Heart right ventricle (tissue), 16 donors: ENCODE data around the gene LRRC18. TPM values are rescaled to one million over a fixed set of nuclear protein-coding genes. Genes with fewer than 3 reads are reported as not detected.

ENCODE experiments used
- ATAC-seq, 8 donors: fragments of 200-7000 bp; cut with Tn5 transposase; one replicate each; pipeline ENCODE4 v1.9.1; 2020; ENCODE audit warnings: mild to moderate bottlenecking in 8 of 8, moderate library complexity in 8 of 8, moderate number of reproducible peaks in 1 of 8
- DNase-seq, 2 donors: peaks; one replicate each; pipeline ENCODE4 v3.0.0-alpha.2; 2020
- H3K27ac ChIP-seq, 10 donors: fragments of 200-600 bp; sonication (generic) in 2 of 10; one replicate each; pipeline versions ENCODE4 v1.5.0 to v1.8.0; 2020 to 2022; ENCODE audit warnings: mild to moderate bottlenecking in 3 of 10
- H3K27me3 ChIP-seq, 7 donors: fragments of 200-600 bp; one replicate each; pipeline ENCODE4 v1.8.0; 2021 to 2022; ENCODE audit warnings: mild to moderate bottlenecking in 2 of 7
- H3K36me3 ChIP-seq, 9 donors: fragments of 200-600 bp; sonication (generic) in 1 of 9; one replicate each; pipeline versions ENCODE4 v1.5.0 to v1.8.0; 2020 to 2022; ENCODE audit warnings: mild to moderate bottlenecking in 2 of 9
- H3K4me1 ChIP-seq, 9 donors: fragments of 200-600 bp; sonication (generic) in 1 of 9; one replicate each; pipeline versions ENCODE4 v1.5.0 to v1.8.0; 2020 to 2022; ENCODE audit warnings: mild to moderate bottlenecking in 4 of 9
- H3K4me3 ChIP-seq, 10 donors: fragments of 200-600 bp; sonication (generic) in 2 of 10; one replicate each; pipeline versions ENCODE4 v1.5.0 to v1.8.0; 2020 to 2022; ENCODE audit warnings: mild to moderate bottlenecking in 7 of 10, moderate library complexity in 2 of 10
- H3K9me3 ChIP-seq, 11 donors: fragments of 200-600 bp in 10 of 11; sonication (generic) in 2 of 11; one replicate each; pipeline versions ENCODE4 v1.5.0 to v1.8.0; 2013 to 2022; ENCODE audit warnings: mild to moderate bottlenecking in 2 of 11, control low read depth in 1 of 11, moderate library complexity in 1 of 11
- CTCF ChIP-seq, 9 donors: fragments of 200-600 bp; sonication (generic) in 2 of 9; IDR thresholded peaks; one replicate each; pipeline versions ENCODE4 v1.5.0 to v1.8.0; 2021 to 2022; ENCODE audit warnings: antibody characterized with exemption in 9 of 9, mild to moderate bottlenecking in 5 of 9, moderate library complexity in 1 of 9
- WGBS, 2 donors: extraction: QIAGEN DNeasy Blood & Tissue Kit; methylation state at CpG; one replicate each; pipeline ENCODE4 v1.1.7; 2013; ENCODE audit warnings: inconsistent platforms in 1 of 2; 5-methylcytosine and 5-hydroxymethylcytosine counted together
- intact Hi-C, 10 donors: fragments of 100-400 bp; cut with DNase I; formaldehyde crosslinking; loops; one replicate each; pipeline versions ENCODE4 v1.11.1 to v1.14.2; 2022
- polyA plus RNA-seq, 2 donors: library from polyadenylated mRNA; stranded (reverse); fragments of 200-250 nt; gene quantifications; one replicate each; pipeline ENCODE4 v1.2.3, GENCODE V29; 2013
- total RNA-seq, 10 donors: library from RNA; stranded (reverse); fragmentation: NEBNext Ultra II Directional in 3 of 10; extraction: Animal tissue kit (Norgen Biotek cat#: 25700) in 3 of 10; gene quantifications; one replicate each; pipeline versions ENCODE4 v1.2.1 to v1.2.4, GENCODE V29; 2021 to 2023
- donor health status: Arrhythmogenic right ventricular cardiomyopathy.
- donor health status: ischemic (EF 13 %, LVEDD 7.1; RV severe dilation, severe dysfunction).
- donor health status: healthy with polysubstance abuse.
- donor health status: DM: no; HTN: yes; CAD: no.
- donor health status: DM: no; HTN: no; CAD: no.
- donor health status: ischemic (EF 25% LVEDD 6.9; RV normal size, moderate dysfunction).
- donor health status: ischemic (EF 25% LVEDD 5.7; RV mildly dilated, moderate dysfunction).
- donor health status: healthy.
- donor health status: DM: yes; HTN: yes; CAD: no.
- donor health status: Ischemic cardiomyopathy.
- donor health status: ischemic (EF 35%, LVEDD 5.7; RV mildly dilated, moderate dysfunction).
- donor health status: nonischemic (EF 11% LVEDD 7.7; RV severe dilation, severe dysfunction).
- donor health status: DM: yes; HTN: yes; CAD: no.
- donor health status: PGD.
- donor health status: ischemic (EF 29% LVEDD 5.4; RV normal size, mild dysfunction).
- donor health status: nonischemic (EF 23%, LVEDD 6.1; RV moderate dilation, normal function).

Gene LRRC18
- total and polyA plus RNA-seq, 12 donors = 0.13 to 0.18 TPM; not detected in 10

- H3K27me3 ChIP-seq = no peaks in the 10 kb centered on the region
- TF ChIP-seq CTCF (IDR thresholded peaks at IDR 0.05) = no peak
- H3K9me3 ChIP-seq = no peaks in the 10 kb centered on the region
- H3K4me3 ChIP-seq = no peak overlapping the region
- DNase-seq = no peak
- no peaks in the 10 kb centered on the region for H3K36me3 ChIP-seq
- intact Hi-C loops = no loop called here
- no peak for ATAC-seq
- no peaks in the 10 kb centered on the region for H3K4me1 ChIP-seq
- 90 to 94% methylated on average over 7 of the region's 7 CpGs for WGBS, 2 donors
- no peak overlapping the region for H3K27ac ChIP-seq
These were observed 6.6 kb downstream of the LRRC18 start for GRCh38 chr10:48932831-48933664.

GRCh38 chr10:48931188-48931587 is 8.5 kb downstream of the LRRC18 start:
- Histone ChIP-seq H3K4me3 (no peak overlapping the region), H3K4me1 (peaks cover 0 to 10% (median 0%) of the 10 kb centered on the region in 9 donors), H3K27me3 (no peaks in the 10 kb centered on the region), H3K9me3 (no peaks in the 10 kb centered on the region), H3K36me3 (no peaks in the 10 kb centered on the region), H3K27ac (no peak overlapping the region)
- TF ChIP-seq CTCF (IDR thresholded peaks at IDR 0.05) = no peak
- intact Hi-C loops = no loop called here
- DNase-seq (no peak), ATAC-seq (no peak)
- WGBS, 2 donors = 68% methylated on average over 4 of the region's 4 CpGs

- H3K4me3 ChIP-seq = no peak overlapping the region
- ATAC-seq (no peak), DNase-seq (no peak)
- H3K36me3 ChIP-seq = no peaks in the 10 kb centered on the region
- peaks cover 0 to 15% (median 0%) of the 10 kb centered on the region in 9 donors for H3K4me1 ChIP-seq
- intact Hi-C loops = no loop called here
- no peak for TF ChIP-seq CTCF (IDR thresholded peaks at IDR 0.05)
- no peaks in the 10 kb centered on the region for H3K9me3 ChIP-seq
- 74% methylated on average over 5 of the region's 5 CpGs for WGBS, 2 donors
- H3K27ac ChIP-seq = no peak overlapping the region
- H3K27me3 ChIP-seq = no peaks in the 10 kb centered on the region
These were observed 10.1 kb downstream of the LRRC18 start for GRCh38 chr10:48929413-48929990.

- peak in 1 of 2 donors; percentile 31 for DNase-seq
- 79 to 81% methylated on average over 13 of the region's 13 CpGs for WGBS, 2 donors
- no peak for TF ChIP-seq CTCF (IDR thresholded peaks at IDR 0.05)
These were observed 12.7 kb downstream of the LRRC18 start for GRCh38 chr10:48926764-48927540.

More at GRCh38 chr10:48926764-48927540, 12.7 kb downstream of the LRRC18 start:
- peak overlapping the region in 3 of 10 donors; percentile 21 to 52 (median 46) for H3K27ac ChIP-seq
- no peak overlapping the region for H3K4me3 ChIP-seq
- H3K27me3 ChIP-seq = no peaks in the 10 kb centered on the region
- intact Hi-C loops = no loop called here
- H3K36me3 ChIP-seq = no peaks in the 10 kb centered on the region
- no peaks in the 10 kb centered on the region for H3K9me3 ChIP-seq
- peaks cover 0 to 15% (median 0%) of the 10 kb centered on the region in 9 donors for H3K4me1 ChIP-seq
- peak in 6 of 8 donors; percentile 24 to 74 (median 62) for ATAC-seq
